GM18870 (cell line): ENCODE results near the gene LYPD6.
A peak's percentile ranks its signal among the peaks of the same experiment; 100 is the strongest.
"Not testable (repeated sequence)": the region's sequence is repeated elsewhere in the genome, so short reads cannot be mapped to it uniquely, and the experiment has no call there.

Experiments
- ATAC-seq: cut with Tn5 transposase; IDR thresholded peaks from one replicate; pipeline ENCODE4 v1.9.1; 2021; ENCODE audit warnings: moderate library complexity; ENCODE audit not compliant: unreplicated experiment

Gene LYPD6

GRCh38 chr2:149330127-149331022 lies at the start of gene LYPD6:
Gene LYPD6 (plus strand): TSS chr2:149330587. CDS start chr2:149437709, 107,122 bp downstream.
- ATAC-seq: no peak

GRCh38 chr2:149281441-149281840 lies 48.9 kb upstream of the LYPD6 start:
- no peak for ATAC-seq

- no peak for ATAC-seq
These were observed 39.7 kb upstream of the LYPD6 start for GRCh38 chr2:149290662-149291061.

GRCh38 chr2:149291881-149292280 lies 38.5 kb upstream of the LYPD6 start:
- no peak for ATAC-seq

GRCh38 chr2:149296031-149296430 lies 34.4 kb upstream of the LYPD6 start:
- ATAC-seq: peak; percentile 68

GRCh38 chr2:149307014-149307413 lies 23.4 kb upstream of the LYPD6 start:
- ATAC-seq: no peak

GRCh38 chr2:149310349-149310748 lies 20.0 kb upstream of the LYPD6 start:
- no peak for ATAC-seq

GRCh38 chr2:149312039-149312438 lies 18.3 kb upstream of the LYPD6 start:
- ATAC-seq: no peak

- ATAC-seq: peak; percentile 92
These were observed 16.8 kb upstream of the LYPD6 start for GRCh38 chr2:149313512-149313972.

GRCh38 chr2:149314687-149315086 lies 15.7 kb upstream of the LYPD6 start:
- ATAC-seq: no peak

GRCh38 chr2:149315461-149315860 lies 14.9 kb upstream of the LYPD6 start:
- ATAC-seq: no peak

GRCh38 chr2:149318566-149318965 lies 11.8 kb upstream of the LYPD6 start:
- ATAC-seq: not testable (repeated sequence)

GRCh38 chr2:149320362-149320761 lies 10.0 kb upstream of the LYPD6 start:
- no peak for ATAC-seq

GRCh38 chr2:149329068-149329467 lies 1.3 kb upstream of the LYPD6 start:
- ATAC-seq: no peak

- no peak for ATAC-seq
These were observed 779 bp upstream of the LYPD6 start for GRCh38 chr2:149329489-149330126.

- no peak for ATAC-seq
These were observed 625 bp downstream of the LYPD6 start for GRCh38 chr2:149331023-149331400.

GRCh38 chr2:149332364-149332763 lies 2.0 kb downstream of the LYPD6 start:
- no peak for ATAC-seq

GRCh38 chr2:149333636-149334035 lies 3.2 kb downstream of the LYPD6 start:
- no peak for ATAC-seq

GRCh38 chr2:149334156-149334555 lies 3.8 kb downstream of the LYPD6 start:
- no peak for ATAC-seq

GRCh38 chr2:149339324-149339723 lies 8.9 kb downstream of the LYPD6 start:
- ATAC-seq: no peak

- no peak for ATAC-seq
These were observed 12.1 kb downstream of the LYPD6 start for GRCh38 chr2:149342509-149342908.

GRCh38 chr2:149344105-149344504 lies 13.7 kb downstream of the LYPD6 start:
- no peak for ATAC-seq
